ENCODE results near the gene ZNF521.

- TF ChIP-seq CTCF (IDR thresholded peaks at IDR 0.05; ENCODE audit: insufficient read depth, low read depth, low read length) (no peak), EZH2 (IDR thresholded peaks at IDR 0.05; ENCODE audit: insufficient read depth, low read length) (no peak)
Measured at GRCh38 chr18:25360301-25360899, 8.4 kb upstream of the ZNF521 start.
